GM12892 (cell line): Measurements from ENCODE around the gene ENDOV.

ENCODE experiments used
- POLR2A ChIP-seq: IDR thresholded peaks from 2 replicates; pipeline ENCODE4 v1.6.1; 2011; ENCODE audit warnings: low read depth, low read length, control low read depth
- POLR2AphosphoS5 ChIP-seq: IDR thresholded peaks from 2 replicates; pipeline ENCODE4 v1.6.1; 2011; ENCODE audit warnings: low read depth, low read length, control low read depth

DNA sequence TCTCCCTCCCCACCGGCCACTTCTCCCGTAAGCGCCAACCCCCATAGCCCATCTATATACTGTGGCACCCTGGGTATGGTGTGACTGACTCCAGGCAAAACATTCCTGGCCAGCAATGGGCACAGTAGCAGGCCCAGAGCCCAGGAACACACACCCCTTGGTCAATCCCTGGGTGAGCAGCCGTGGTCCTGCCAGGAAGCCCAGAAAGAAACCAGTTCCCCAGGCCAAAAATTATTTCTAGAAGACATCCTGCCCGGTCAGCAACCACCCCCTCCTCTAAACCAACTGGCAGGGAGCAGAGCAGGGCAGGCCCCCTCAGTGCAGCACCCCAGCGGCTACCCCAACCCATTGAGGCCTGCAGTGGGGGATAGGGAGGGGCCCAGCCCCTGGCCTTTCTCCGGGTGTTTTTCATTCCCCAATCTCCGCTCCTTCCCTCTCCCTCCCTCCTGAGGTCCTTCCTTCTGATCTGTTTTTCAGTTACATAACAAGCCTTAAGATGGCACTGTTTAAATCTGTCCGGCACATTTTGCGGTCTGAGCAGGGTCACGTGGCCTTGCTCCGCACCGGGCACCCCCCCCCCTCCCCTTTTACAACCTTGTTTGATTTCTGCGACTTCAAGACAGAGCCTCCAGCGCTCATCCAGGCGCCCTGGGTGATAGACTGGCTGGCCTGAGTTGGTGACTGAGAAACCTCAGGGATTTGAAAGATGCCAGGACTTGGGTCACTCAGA, 59.4 kb downstream of the ENDOV start:
- TF ChIP-seq POLR2A (no peak), POLR2AphosphoS5 (no peak)
